ENCODE results near the gene EPHB2. TPM values are rescaled to one million over a fixed set of nuclear protein-coding genes. Genes with fewer than 3 reads are reported as not detected.

The EPHB2 gene
- total RNA-seq, 1 experiment from 2014 or later: 0.79 TPM

DNA sequence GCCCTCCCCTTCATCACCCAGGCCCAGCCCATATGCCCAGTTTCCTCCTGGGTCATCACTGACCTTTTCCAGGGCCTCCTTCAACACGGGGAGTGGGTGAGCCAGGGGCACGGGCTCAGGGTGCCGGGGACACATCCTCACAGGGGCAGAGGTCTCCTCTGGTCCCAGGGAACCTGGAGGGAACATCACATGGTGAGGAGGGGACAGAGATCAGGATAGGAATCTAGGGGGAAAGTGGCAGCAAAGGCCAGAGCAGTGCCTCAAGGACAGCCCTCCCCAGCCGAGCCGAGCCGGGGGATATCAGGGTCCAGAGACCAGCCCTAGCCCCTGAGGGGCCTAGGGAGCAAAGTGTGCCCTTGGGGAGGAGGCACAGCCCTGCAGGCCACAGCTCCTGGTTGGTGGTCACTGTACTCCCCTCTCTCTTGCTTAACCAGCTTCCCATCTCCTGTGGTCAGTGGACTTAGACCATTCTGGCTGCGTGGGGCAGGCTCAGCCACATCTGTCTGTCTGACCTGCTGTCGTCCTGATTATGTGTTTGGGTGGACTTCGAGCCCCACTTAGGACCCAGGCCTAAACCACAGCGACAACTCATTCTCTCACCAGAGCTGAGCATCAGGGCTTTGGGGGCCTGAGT lies 252.5 kb downstream of the EPHB2 start:
- Mint-ChIP-seq H3K4me3 (ENCODE audit: unreplicated experiment) (no peak overlapping the region), H3K4me1 (ENCODE audit: insufficient read depth, unreplicated experiment) (peaks cover 4% of the 10 kb centered on the region), H3K27me3 (ENCODE audit: insufficient read depth, unreplicated experiment) (peaks cover 4% of the 10 kb centered on the region), H3K27ac (ENCODE audit: low read depth, unreplicated experiment) (no peak overlapping the region), H3K36me3 (ENCODE audit: insufficient read depth, unreplicated experiment) (no peaks in the 10 kb centered on the region), H3K9me3 (ENCODE audit: unreplicated experiment) (no peaks in the 10 kb centered on the region)
- CTCF ChIA-PET: interaction anchor here (0.7 to 3.3 kb wide), 11 partner anchors 13 to 295 kb away, joined by 3 to 28 read pairs (median 6); no protein-coding TSS in a partner anchor
- DNase-seq (ENCODE audit: unreplicated experiment): no peak
- POLR2A ChIA-PET: no interaction called here
- BruUV-seq (replicated peaks): no TSS peak
- intact Hi-C loops (cut with micrococcal nuclease): no loop called here
- TF ChIP-seq, protein P1, sequence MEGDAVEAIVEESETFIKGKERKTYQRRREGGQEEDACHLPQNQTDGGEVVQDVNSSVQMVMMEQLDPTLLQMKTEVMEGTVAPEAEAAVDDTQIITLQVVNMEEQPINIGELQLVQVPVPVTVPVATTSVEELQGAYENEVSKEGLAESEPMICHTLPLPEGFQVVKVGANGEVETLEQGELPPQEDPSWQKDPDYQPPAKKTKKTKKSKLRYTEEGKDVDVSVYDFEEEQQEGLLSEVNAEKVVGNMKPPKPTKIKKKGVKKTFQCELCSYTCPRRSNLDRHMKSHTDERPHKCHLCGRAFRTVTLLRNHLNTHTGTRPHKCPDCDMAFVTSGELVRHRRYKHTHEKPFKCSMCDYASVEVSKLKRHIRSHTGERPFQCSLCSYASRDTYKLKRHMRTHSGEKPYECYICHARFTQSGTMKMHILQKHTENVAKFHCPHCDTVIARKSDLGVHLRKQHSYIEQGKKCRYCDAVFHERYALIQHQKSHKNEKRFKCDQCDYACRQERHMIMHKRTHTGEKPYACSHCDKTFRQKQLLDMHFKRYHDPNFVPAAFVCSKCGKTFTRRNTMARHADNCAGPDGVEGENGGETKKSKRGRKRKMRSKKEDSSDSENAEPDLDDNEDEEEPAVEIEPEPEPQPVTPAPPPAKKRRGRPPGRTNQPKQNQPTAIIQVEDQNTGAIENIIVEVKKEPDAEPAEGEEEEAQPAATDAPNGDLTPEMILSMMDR (IDR thresholded peaks at IDR 0.05; ENCODE audit: unreplicated experiment): no peak

DNA sequence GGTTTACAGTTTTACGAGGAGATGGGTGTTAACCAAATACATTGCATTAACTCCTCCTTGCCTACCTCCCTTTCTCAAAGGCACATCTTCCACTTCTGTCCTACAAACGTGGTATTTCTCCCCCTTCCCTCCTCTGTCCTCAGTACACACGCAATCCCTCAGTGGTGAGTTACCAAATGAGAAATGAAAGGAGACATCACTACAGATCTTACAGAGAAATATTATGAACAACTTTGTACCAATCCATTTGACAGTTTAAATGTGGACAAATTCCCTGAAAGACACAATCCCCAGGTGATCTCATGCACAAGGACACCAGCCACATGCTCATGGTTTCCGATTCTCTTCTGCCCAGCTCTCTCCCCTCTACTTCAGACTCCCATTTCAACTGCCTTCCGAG lies 255.7 kb downstream of the EPHB2 start:
- no peak for DNase-seq (ENCODE audit: unreplicated experiment)
- intact Hi-C loops (cut with micrococcal nuclease): no loop called here

DNA sequence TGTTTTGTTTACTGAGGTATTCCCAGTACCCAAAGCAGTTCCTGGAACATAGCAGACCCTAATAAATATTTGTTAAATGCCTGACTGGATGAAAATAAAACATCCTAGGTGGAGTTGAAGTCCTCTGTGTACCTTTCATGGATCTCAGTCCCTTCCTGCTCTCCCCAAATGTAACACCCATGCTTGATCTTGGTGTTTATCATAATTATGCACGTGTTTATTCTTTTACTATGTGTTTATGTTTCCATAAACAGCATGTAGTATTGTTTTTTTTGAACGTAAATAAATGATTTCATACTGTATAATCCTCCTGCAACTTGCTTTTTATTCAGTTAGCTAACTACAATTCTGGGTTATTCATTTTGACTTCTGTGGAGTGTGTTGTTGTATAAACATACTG lies 257.2 kb downstream of the EPHB2 start:
- peaks cover 10% of the 10 kb centered on the region for H3K27me3 Mint-ChIP-seq (ENCODE audit: insufficient read depth, unreplicated experiment)
- ChIA-PET POLR2A (no interaction called here), CTCF (interaction anchor here (0.6 kb wide), 1 partner anchor 47 kb away, joined by 3 read pairs; no protein-coding TSS in a partner anchor)
- TF ChIP-seq, protein P1 (IDR thresholded peaks at IDR 0.05; ENCODE audit: unreplicated experiment): no peak
- no TSS peak for BruUV-seq (replicated peaks)
- no peaks in the 10 kb centered on the region for H3K9me3 Mint-ChIP-seq (ENCODE audit: unreplicated experiment)
- H3K4me3 Mint-ChIP-seq (ENCODE audit: unreplicated experiment): no peak overlapping the region
- peaks cover 32% of the 10 kb centered on the region for H3K4me1 Mint-ChIP-seq (ENCODE audit: insufficient read depth, unreplicated experiment)
- no peak overlapping the region for H3K27ac Mint-ChIP-seq (ENCODE audit: low read depth, unreplicated experiment)
- no peak for DNase-seq (ENCODE audit: unreplicated experiment)
- H3K36me3 Mint-ChIP-seq (ENCODE audit: insufficient read depth, unreplicated experiment): no peaks in the 10 kb centered on the region
- intact Hi-C loops (cut with micrococcal nuclease): no loop called here

More for the DNA sequence above, 255.7 kb downstream of the EPHB2 start:
- no peak overlapping the region for H3K4me3 Mint-ChIP-seq (ENCODE audit: unreplicated experiment)
- POLR2A ChIA-PET: interaction anchor here (1.0 kb wide), 1 partner anchor 13 kb away, joined by 3 read pairs; no protein-coding TSS in a partner anchor
- peaks cover 10% of the 10 kb centered on the region for H3K27me3 Mint-ChIP-seq (ENCODE audit: insufficient read depth, unreplicated experiment)
- H3K36me3 Mint-ChIP-seq (ENCODE audit: insufficient read depth, unreplicated experiment): no peaks in the 10 kb centered on the region
- CTCF ChIA-PET: interaction anchor here (2.5 to 3.1 kb wide), 2 partner anchors 105 to 262 kb away, joined by 7 to 24 read pairs; no protein-coding TSS in a partner anchor
- BruUV-seq (replicated peaks): no TSS peak
- H3K9me3 Mint-ChIP-seq (ENCODE audit: unreplicated experiment): no peaks in the 10 kb centered on the region
- TF ChIP-seq, protein P1 (IDR thresholded peaks at IDR 0.05; ENCODE audit: unreplicated experiment): no peak
- peaks cover 23% of the 10 kb centered on the region for H3K4me1 Mint-ChIP-seq (ENCODE audit: insufficient read depth, unreplicated experiment)
- no peak overlapping the region for H3K27ac Mint-ChIP-seq (ENCODE audit: low read depth, unreplicated experiment)

DNA sequence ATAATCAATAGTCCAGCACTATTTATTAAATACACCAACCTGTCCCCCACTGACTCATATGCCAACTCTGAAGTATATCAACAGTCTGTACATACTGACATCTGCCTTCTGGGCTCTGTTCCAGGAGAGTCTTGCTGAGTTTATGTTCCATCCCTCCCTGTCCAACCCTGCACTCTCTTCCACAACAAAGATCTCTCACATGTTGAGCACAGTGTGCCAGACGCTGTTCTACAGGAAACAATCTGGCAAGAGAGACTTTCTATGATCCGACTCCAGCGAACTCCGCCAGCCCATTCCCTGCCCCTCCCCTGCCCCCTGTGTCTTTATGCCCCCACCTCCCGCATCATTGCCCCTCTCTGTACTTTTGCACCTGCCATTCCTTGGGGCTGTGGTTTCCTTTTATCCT lies 258.7 kb downstream of the EPHB2 start:
- TF ChIP-seq, protein P1 (IDR thresholded peaks at IDR 0.05; ENCODE audit: unreplicated experiment): no peak
- Mint-ChIP-seq H3K9me3 (ENCODE audit: unreplicated experiment) (no peaks in the 10 kb centered on the region), H3K4me3 (ENCODE audit: unreplicated experiment) (peak overlapping the region; percentile 49), H3K36me3 (ENCODE audit: insufficient read depth, unreplicated experiment) (no peaks in the 10 kb centered on the region), H3K27me3 (ENCODE audit: insufficient read depth, unreplicated experiment) (peaks cover 10% of the 10 kb centered on the region), H3K4me1 (ENCODE audit: insufficient read depth, unreplicated experiment) (peaks cover 32% of the 10 kb centered on the region), H3K27ac (ENCODE audit: low read depth, unreplicated experiment) (peak overlapping the region; percentile 6)
- no TSS peak for BruUV-seq (replicated peaks)
- peak; percentile 78 for DNase-seq (ENCODE audit: unreplicated experiment)
- intact Hi-C loops (cut with micrococcal nuclease): no loop called here
- ChIA-PET POLR2A (no interaction called here), CTCF (interaction anchor here (0.6 kb wide), 1 partner anchor 139 kb away, joined by 3 read pairs; no protein-coding TSS in a partner anchor)

Measured in MCF 10A (cell line).